ENCODE measurements around the gene SPTBN1.

DNA sequence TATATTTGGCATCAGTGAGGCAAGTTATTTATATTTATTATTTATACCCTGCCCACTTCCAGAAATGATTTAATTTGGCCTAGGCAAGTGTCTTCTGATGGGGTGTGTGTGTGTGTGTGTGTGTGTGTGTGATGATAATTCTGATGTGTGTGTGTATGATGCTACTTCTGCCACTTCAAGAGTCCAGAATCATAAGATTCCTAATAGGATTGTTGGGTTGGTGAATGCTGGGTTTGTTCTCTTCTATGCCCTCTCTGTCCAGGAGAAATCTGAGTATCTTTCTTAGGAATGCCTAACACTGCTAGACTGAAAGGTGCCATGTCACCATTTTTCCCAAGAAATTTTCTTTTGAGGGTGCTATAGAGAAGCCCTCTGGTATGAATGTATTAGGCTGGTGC lies 122.5 kb downstream of the SPTBN1 start:
- TF ChIP-seq, protein P1, sequence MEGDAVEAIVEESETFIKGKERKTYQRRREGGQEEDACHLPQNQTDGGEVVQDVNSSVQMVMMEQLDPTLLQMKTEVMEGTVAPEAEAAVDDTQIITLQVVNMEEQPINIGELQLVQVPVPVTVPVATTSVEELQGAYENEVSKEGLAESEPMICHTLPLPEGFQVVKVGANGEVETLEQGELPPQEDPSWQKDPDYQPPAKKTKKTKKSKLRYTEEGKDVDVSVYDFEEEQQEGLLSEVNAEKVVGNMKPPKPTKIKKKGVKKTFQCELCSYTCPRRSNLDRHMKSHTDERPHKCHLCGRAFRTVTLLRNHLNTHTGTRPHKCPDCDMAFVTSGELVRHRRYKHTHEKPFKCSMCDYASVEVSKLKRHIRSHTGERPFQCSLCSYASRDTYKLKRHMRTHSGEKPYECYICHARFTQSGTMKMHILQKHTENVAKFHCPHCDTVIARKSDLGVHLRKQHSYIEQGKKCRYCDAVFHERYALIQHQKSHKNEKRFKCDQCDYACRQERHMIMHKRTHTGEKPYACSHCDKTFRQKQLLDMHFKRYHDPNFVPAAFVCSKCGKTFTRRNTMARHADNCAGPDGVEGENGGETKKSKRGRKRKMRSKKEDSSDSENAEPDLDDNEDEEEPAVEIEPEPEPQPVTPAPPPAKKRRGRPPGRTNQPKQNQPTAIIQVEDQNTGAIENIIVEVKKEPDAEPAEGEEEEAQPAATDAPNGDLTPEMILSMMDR (conservative IDR thresholded peaks at IDR 0.05): no peak
- TF ChIP-seq EZH2 (IDR thresholded peaks at IDR 0.05; ENCODE audit: low read depth): no peak

Data from PC-9 (cell line).